Hematopoietic multipotent progenitor cell treated with erythropoietin and hydrocortisone succinate and interleukin-3 and kit ligand, for 4 days (in vitro differentiated cells): ENCODE results near the gene TBK1.
"Not testable (repeated sequence)": the region's sequence is repeated elsewhere in the genome, so short reads cannot be mapped to it uniquely, and the experiment has no call there.

Experiments used
- DNase-seq: peaks from one replicate; pipeline ENCODE4 v3.0.0-alpha.2; 2015

TBK1 gene

DNA sequence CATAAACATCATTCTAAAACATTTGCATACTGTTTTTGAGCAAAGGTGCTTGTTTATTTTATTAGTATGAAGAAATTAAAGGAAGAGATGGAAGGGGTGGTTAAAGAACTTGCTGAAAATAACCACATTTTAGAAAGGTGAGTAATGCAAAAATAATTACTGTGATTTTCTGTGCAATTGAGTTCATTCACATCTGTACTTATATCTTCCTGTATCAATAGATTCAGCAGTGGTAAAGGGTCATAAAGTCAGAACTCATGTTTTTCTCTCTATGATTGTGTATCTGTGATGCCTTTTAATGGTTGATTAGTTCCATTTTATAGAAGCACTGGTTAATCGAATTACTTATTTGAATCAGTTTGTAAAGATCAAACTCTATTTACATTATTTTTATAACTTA is 46.0 kb downstream of the TBK1 start:
- no peak for DNase-seq

GRCh38 chr12:64500394-64500793 is 48.5 kb downstream of the TBK1 start:
- DNase-seq: peak; percentile 18

DNA sequence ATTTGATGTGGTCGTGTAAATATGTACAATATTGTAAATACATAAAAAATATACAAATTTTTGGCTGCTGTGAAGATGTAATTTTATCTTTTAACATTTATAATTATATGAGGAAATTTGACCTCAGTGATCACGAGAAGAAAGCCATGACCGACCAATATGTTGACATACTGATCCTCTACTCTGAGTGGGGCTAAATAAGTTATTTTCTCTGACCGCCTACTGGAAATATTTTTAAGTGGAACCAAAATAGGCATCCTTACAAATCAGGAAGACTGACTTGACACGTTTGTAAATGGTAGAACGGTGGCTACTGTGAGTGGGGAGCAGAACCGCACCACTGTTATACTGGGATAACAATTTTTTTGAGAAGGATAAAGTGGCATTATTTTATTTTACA is 49.6 kb downstream of the TBK1 start:
- DNase-seq: no peak

DNA sequence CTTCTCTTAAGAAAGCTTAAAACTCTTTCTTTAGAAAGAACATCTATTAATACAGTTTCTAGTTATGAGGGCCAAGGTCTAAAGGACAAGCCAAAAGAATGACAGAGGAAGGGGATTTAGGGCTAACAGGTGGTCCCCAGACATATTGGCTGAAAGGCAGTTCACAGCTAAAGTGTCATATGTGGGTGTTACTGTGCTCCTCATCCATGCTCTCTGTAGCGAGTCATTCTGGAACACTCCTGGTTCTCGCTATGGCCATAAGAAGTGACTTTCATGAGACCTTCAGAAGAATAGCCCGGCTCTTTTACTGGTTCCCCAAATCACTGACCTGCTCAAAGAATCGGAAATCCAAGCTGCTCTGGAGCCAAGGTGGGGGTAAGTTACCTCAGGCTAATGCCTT is 55.0 kb downstream of the TBK1 start:
- DNase-seq: no peak

DNA sequence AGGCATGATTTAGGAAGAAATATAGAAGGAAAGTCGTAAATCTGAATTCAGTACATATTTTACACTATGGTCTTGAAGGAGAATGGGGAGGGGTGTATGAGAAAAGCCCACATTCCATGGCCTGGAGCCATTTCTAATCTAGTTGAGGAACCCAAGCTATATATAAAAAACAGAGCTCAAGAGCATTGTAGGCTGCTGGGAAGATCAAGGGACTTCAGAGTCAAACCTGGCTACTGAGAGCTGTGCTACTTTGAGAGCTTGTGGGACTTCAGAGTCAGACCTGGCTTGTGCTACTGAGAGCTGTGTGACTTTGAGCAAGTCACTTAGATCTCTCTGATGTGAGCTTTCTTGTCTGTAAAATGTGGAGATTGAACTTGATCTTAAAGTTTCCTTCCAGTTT is 58.7 kb downstream of the TBK1 start:
- no peak for DNase-seq

DNA sequence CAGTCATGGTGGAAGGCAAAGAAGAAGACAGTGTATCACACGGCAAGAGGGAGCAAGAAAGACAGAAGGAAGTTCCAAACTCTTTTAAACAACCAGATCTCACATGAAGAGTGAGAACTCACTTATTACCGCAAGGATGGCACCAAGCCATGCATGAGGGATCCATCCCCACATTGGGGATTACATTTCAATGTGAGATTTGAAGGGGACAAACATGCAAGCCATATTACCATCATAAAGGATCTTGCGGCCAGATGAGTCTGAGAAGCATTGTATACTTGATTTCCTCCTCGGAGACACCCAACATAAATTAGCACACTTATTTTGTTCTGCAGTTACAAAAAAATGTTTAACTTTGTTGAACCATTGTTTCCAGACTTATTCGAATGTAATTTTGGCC is 66.5 kb downstream of the TBK1 start:
- no peak for DNase-seq

DNA sequence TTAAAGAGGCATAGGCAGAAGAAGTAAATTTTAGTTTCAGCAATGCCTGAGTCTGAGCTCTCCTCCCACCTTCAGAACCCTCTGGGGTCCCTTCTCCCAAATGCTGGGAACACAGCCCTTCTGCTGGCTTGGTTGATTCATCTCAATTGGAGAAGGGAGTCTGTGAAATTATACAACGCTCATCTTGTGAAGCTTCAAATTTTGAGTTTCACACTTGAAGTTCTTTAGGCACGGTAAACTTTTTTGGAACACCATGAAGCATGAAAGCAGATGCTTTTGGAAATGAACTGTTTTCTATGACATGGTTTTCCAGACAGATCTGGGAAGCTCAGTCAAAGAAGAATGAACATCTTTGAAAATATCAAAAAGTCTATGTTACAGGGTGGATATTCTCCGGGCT is 69.9 kb downstream of the TBK1 start:
- DNase-seq: no peak

GRCh38 chr12:64522316-64522715 is 70.4 kb downstream of the TBK1 start:
- peak; percentile 67 for DNase-seq

GRCh38 chr12:64522807-64523206 is 70.9 kb downstream of the TBK1 start:
- DNase-seq: no peak

- not testable (repeated sequence) for DNase-seq
Observed at GRCh38 chr12:64523565-64524444, 71.9 kb downstream of the TBK1 start.

- DNase-seq: no peak
Observed at GRCh38 chr12:64525461-64526160, 73.7 kb downstream of the TBK1 start.

DNA sequence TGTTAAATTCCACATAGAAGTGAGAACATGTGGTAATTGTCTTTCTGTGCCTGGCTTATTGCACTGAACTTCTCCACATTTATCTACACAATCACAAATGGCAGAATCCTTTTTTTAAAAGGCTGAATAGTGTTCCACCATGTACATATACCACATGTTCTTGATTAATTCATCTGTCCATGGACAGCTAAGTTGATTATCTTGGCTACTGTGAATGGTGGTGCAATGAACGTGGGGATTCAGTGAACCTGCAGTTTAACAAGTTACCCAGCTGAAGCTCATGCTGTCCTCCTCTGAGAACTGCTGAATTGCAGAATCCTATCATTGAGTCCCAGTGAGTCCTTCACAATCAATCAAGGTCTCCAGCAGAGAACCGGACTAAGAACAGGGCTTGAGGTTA is 74.9 kb downstream of the TBK1 start:
- DNase-seq: no peak

DNA sequence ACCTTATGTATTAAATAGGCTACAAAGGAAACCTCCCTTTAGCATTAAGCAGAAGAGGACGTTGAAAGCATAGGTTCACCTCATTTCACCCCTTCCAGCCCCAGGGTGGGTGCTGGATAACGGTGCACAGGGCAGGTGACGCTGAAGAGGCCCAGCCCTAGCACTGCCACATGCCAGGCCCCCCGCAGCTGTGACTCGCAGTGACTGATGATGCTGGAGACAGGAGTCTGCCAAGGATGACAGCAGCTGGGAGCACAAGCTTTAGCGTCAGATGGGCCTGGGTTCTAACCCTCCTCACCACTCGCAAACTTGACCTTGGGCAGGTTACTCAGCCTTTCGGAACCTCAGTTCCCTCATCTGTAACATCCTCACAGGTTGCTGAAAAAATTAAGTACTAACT is 76.7 kb downstream of the TBK1 start:
- DNase-seq: no peak

DNA sequence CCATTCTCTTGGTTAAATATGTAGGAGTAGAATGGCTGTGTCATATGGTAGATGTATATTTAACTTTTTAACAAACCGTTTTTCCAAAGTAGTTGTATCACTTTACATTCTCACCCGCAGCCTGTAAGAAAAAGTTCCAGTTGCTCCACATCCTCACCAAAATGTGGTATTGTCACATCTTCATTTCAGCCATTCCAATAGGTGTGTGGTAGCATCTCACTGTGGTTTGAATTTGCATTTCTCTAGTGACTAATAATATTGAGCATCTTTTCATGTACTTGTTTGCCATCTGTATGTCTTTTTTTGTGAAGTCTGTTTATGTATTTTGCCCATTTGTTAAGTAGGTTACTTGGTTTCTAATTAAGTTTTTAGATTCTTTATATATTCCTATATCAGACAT is 78.6 kb downstream of the TBK1 start:
- DNase-seq: no peak

GRCh38 chr12:64531665-64532334 is 79.9 kb downstream of the TBK1 start:
- no peak for DNase-seq

GRCh38 chr12:64532734-64533351 is 80.9 kb downstream of the TBK1 start:
- no peak for DNase-seq

DNA sequence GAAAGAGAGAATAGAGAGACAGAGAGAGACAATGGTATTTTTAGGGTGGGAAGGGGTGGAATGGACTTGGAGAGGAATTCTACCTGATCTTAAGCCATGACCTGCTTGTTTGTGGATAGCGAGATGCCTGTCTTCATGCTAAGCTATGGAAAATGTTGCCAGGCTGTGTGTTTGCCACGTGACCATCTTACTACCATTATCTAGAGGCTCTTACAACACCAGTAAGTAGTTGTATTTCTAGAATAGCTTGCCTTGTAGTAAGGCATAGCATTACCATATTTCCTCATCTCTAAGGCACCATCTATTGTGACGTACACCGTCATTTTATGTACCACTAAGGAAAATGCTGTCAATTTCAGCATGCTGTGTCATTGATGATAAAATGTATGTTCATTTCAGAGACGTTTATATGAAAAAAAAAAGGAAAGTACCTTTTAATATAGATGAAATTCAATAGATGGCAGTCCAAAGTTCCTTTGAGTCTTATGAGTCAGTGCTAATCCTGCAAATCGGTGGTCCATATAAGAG is 82.8 kb downstream of the TBK1 start:
- no peak for DNase-seq

DNA sequence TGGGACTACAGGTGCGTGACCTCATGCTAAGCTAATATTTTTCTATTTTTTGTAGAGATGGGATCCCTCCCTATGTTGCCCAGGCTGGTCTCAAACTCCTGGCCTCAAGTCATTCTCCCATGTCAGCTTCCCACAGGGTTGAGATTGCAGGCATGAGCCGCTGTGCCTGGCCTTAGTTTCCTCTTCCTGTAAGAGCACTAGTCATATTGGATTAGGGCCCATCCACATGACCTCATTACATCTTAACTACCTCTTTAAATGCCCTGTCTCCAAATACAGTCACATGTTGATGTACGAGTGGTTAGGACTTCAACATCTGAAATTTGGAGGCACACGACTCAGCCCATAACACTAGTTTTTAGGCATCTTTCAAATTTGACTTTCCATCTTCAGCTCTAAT is 86.2 kb downstream of the TBK1 start:
- no peak for DNase-seq

- DNase-seq: not testable (repeated sequence)
Observed at GRCh38 chr12:64542409-64543047, 90.6 kb downstream of the TBK1 start.

DNA sequence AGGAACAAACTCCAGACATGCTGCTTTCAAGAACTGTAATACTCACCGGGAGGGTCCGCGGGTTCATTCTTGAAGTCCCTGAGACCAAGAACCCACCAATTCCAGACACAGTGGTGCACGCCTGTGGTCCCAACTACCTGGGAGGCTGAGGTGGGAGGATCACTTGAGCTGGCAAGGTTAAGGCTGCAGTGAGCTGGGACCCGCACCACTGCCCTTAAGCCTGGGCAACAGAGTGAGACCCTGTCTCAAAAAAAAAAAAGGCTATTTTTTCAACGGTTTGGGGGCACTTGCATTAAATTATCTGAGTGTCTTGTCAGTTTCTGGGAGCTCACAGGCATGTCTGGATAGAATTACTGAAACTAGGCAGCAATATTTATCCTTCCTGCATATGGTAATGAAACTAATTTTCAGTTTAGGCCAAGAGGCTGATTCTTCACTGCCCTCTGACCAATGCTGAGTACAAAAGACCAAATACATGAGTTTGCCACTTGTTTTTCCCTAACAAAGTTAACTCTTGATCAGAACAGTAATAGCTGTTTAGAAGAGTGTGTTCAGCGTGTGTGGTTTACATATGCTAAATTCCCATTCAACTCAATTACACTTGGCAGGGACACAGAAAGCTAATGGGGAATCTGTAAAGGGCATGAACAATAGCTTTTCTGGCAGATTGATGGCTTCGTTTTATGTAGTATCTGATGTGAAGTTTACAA is 92.6 kb downstream of the TBK1 start:
- DNase-seq: no peak

- no peak for DNase-seq
Observed at GRCh38 chr12:64545081-64545382, 93.1 kb downstream of the TBK1 start.

GRCh38 chr12:64549108-64549507 is 97.2 kb downstream of the TBK1 start:
- no peak for DNase-seq
